ENCODE measurements around the gene CLK3. TPM values are rescaled to one million over a fixed set of nuclear protein-coding genes. Genes with fewer than 3 reads are reported as not detected.

CLK3 gene
- total and polyA plus RNA-seq, 2 of the 8 experiments (the other 6 are each of a cell fraction or from before 2014, with no cell fraction given), result 43.5 to 67.3 TPM

GRCh38 chr15:74589826-74590225 lies 25.8 kb upstream of the CLK3 start (continued):
- TF ChIP-seq TAF7 (optimal IDR thresholded peaks at IDR 0.05; ENCODE audit: borderline replicate concordance, low read depth, low read length) (no peak), TEAD4 (IDR thresholded peaks at IDR 0.05; ENCODE audit: low read depth, low read length) (no peak), EP300 (IDR thresholded peaks at IDR 0.05; ENCODE audit: borderline replicate concordance in 1 of 2, low read depth in 2 of 2, low read length in 2 of 2) (no peak), USF2 (IDR thresholded peaks at IDR 0.05; ENCODE audit: low read length) (no peak), SIN3A (conservative IDR thresholded peaks at IDR 0.05 in 1 of 2, IDR thresholded peaks at IDR 0.05 in 1 of 2; ENCODE audit: low read depth in 1 of 2, low read length in 2 of 2) (no peak)

Data from H1 (cell line).